IPS-20b (cell line): ENCODE results near the gene XPC.

ENCODE experiments used
- H3K27ac ChIP-seq: one replicate; pipeline ENCODE4 v1.5.1; 2013; ENCODE audit warnings: low read length
- H3K27me3 ChIP-seq: 2 replicates; pipeline ENCODE4 v1.6.1; 2013; ENCODE audit warnings: mild to moderate bottlenecking, low read length, inconsistent platforms; ENCODE audit not compliant: insufficient read depth
- H3K36me3 ChIP-seq: 2 replicates; pipeline ENCODE4 v1.6.1; 2013; ENCODE audit warnings: low read depth, mild to moderate bottlenecking, inconsistent platforms, low read length, moderate library complexity; ENCODE audit not compliant: insufficient read depth
- H3K4me1 ChIP-seq: 2 replicates; pipeline ENCODE4 v1.6.1; 2013; ENCODE audit warnings: mild to moderate bottlenecking, control low read depth, inconsistent platforms, low read length, moderate library complexity; ENCODE audit not compliant: insufficient read depth
- H3K4me3 ChIP-seq: 2 replicates; pipeline ENCODE4 v1.5.1; 2013; ENCODE audit warnings: mild to moderate bottlenecking, low read length, inconsistent platforms
- H3K9ac ChIP-seq: 2 replicates; pipeline ENCODE4 v1.6.1; 2013; ENCODE audit warnings: low read depth, mild to moderate bottlenecking, inconsistent platforms, low read length, moderate library complexity
- H3K9me3 ChIP-seq: 2 replicates; pipeline ENCODE4 v1.6.1; 2013; ENCODE audit warnings: mild to moderate bottlenecking, low read depth, low read length, inconsistent platforms; ENCODE audit not compliant: insufficient read depth

The XPC gene

GRCh38 chr3:14152233-14152962, 26.0 kb downstream of the XPC start:
- no peak overlapping the region for H3K4me3 ChIP-seq
- H3K27me3 ChIP-seq, result no peaks in the 10 kb centered on the region
- no peak overlapping the region for H3K27ac ChIP-seq
- no peaks in the 10 kb centered on the region for H3K9me3 ChIP-seq
- H3K36me3 ChIP-seq, result peaks cover 48% of the 10 kb centered on the region
- no peak overlapping the region for H3K9ac ChIP-seq
- H3K4me1 ChIP-seq, result peaks cover 7% of the 10 kb centered on the region

- Histone ChIP-seq H3K36me3 (peaks cover 48% of the 10 kb centered on the region), H3K9me3 (no peaks in the 10 kb centered on the region), H3K4me1 (peaks cover 7% of the 10 kb centered on the region), H3K27me3 (no peaks in the 10 kb centered on the region), H3K9ac (no peak overlapping the region), H3K27ac (no peak overlapping the region), H3K4me3 (no peak overlapping the region)
Measured at GRCh38 chr3:14151471-14152083, 26.8 kb downstream of the XPC start.

GRCh38 chr3:14150491-14151230, 27.7 kb downstream of the XPC start:
- Histone ChIP-seq H3K9me3 (no peaks in the 10 kb centered on the region), H3K4me3 (no peak overlapping the region), H3K27ac (no peak overlapping the region), H3K9ac (no peak overlapping the region), H3K27me3 (no peaks in the 10 kb centered on the region), H3K4me1 (peaks cover 7% of the 10 kb centered on the region), H3K36me3 (peaks cover 48% of the 10 kb centered on the region)

- Histone ChIP-seq H3K4me1 (peaks cover 7% of the 10 kb centered on the region), H3K27ac (no peak overlapping the region), H3K27me3 (no peaks in the 10 kb centered on the region), H3K4me3 (no peak overlapping the region), H3K9ac (no peak overlapping the region), H3K9me3 (no peaks in the 10 kb centered on the region), H3K36me3 (peaks cover 53% of the 10 kb centered on the region)
Measured at GRCh38 chr3:14150078-14150477, 28.3 kb downstream of the XPC start.

GRCh38 chr3:14148041-14148985, 30.1 kb downstream of the XPC start:
- Histone ChIP-seq H3K9me3 (no peaks in the 10 kb centered on the region), H3K4me3 (no peak overlapping the region), H3K27me3 (no peaks in the 10 kb centered on the region), H3K36me3 (peaks cover 43% of the 10 kb centered on the region), H3K4me1 (peaks cover 9% of the 10 kb centered on the region), H3K9ac (no peak overlapping the region), H3K27ac (no peak overlapping the region)

- H3K36me3 ChIP-seq, result peaks cover 36% of the 10 kb centered on the region
- peaks cover 10% of the 10 kb centered on the region for H3K4me1 ChIP-seq
- no peak overlapping the region for H3K4me3 ChIP-seq
- H3K9ac ChIP-seq, result no peak overlapping the region
- H3K9me3 ChIP-seq, result no peaks in the 10 kb centered on the region
- H3K27ac ChIP-seq, result no peak overlapping the region
- no peaks in the 10 kb centered on the region for H3K27me3 ChIP-seq
Measured at GRCh38 chr3:14147617-14148016, 30.8 kb downstream of the XPC start.

- Histone ChIP-seq H3K27ac (no peak overlapping the region), H3K9ac (no peak overlapping the region), H3K4me3 (no peak overlapping the region), H3K4me1 (peaks cover 12% of the 10 kb centered on the region), H3K9me3 (no peaks in the 10 kb centered on the region), H3K27me3 (no peaks in the 10 kb centered on the region), H3K36me3 (peaks cover 33% of the 10 kb centered on the region)
Measured at GRCh38 chr3:14147066-14147435, 31.4 kb downstream of the XPC start.

GRCh38 chr3:14146381-14147065, 31.9 kb downstream of the XPC start:
- peaks cover 12% of the 10 kb centered on the region for H3K4me1 ChIP-seq
- H3K9me3 ChIP-seq, result no peaks in the 10 kb centered on the region
- no peak overlapping the region for H3K4me3 ChIP-seq
- H3K9ac ChIP-seq, result no peak overlapping the region
- no peaks in the 10 kb centered on the region for H3K27me3 ChIP-seq
- no peak overlapping the region for H3K27ac ChIP-seq
- H3K36me3 ChIP-seq, result peaks cover 33% of the 10 kb centered on the region

GRCh38 chr3:14145670-14146380, 32.6 kb downstream of the XPC start:
- Histone ChIP-seq H3K4me1 (peaks cover 12% of the 10 kb centered on the region), H3K27ac (no peak overlapping the region), H3K4me3 (no peak overlapping the region), H3K36me3 (peaks cover 33% of the 10 kb centered on the region), H3K9me3 (no peaks in the 10 kb centered on the region), H3K9ac (no peak overlapping the region), H3K27me3 (no peaks in the 10 kb centered on the region)

- Histone ChIP-seq H3K36me3 (peaks cover 37% of the 10 kb centered on the region), H3K4me1 (peaks cover 12% of the 10 kb centered on the region), H3K9me3 (no peaks in the 10 kb centered on the region), H3K9ac (no peak overlapping the region), H3K4me3 (no peak overlapping the region), H3K27me3 (no peaks in the 10 kb centered on the region), H3K27ac (no peak overlapping the region)
Measured at GRCh38 chr3:14145236-14145635, 33.2 kb downstream of the XPC start.
